Liver (tissue), 9 donors: ENCODE results near the gene MORN4. TPM values are rescaled to one million over a fixed set of nuclear protein-coding genes. Genes with fewer than 3 reads are reported as not detected.
"Not testable (repeated sequence)": the region's sequence is repeated elsewhere in the genome, so short reads cannot be mapped to it uniquely, and the experiment has no call there.

ENCODE experiments used
- DNase-seq: peaks from one replicate; pipeline ENCODE4 v3.0.0-alpha.2; 2017; ENCODE audit warnings: low spot score
- H3K27ac ChIP-seq, 2 donors: one replicate each; pipeline ENCODE4 v1.7.0; 2013; ENCODE audit warnings: inconsistent platforms in 2 of 2, low read length in 2 of 2, control low read depth in 1 of 2, low read depth in 1 of 2, mild to moderate bottlenecking in 1 of 2
- H3K27me3 ChIP-seq, 4 donors: one replicate each; pipeline versions ENCODE4 v1.6.1 to v1.7.0; 2013; ENCODE audit warnings: low read length in 3 of 4, inconsistent platforms in 1 of 4, mild to moderate bottlenecking in 1 of 4, moderate library complexity in 1 of 4; ENCODE audit not compliant: control insufficient read depth in 4 of 4, insufficient read depth in 4 of 4
- H3K36me3 ChIP-seq, 4 donors: one replicate each; pipeline versions ENCODE4 v1.6.1 to v1.7.0; 2013; ENCODE audit warnings: low read length in 3 of 4, mild to moderate bottlenecking in 3 of 4, low read depth in 1 of 4, moderate library complexity in 1 of 4; ENCODE audit not compliant: control insufficient read depth in 4 of 4, insufficient read depth in 3 of 4
- H3K4me1 ChIP-seq, 4 donors: one replicate each; pipeline versions ENCODE4 v1.6.1 to v1.7.0; 2013; ENCODE audit warnings: low read length in 3 of 4, mild to moderate bottlenecking in 3 of 4, moderate library complexity in 1 of 4; ENCODE audit not compliant: control insufficient read depth in 4 of 4, insufficient read depth in 4 of 4
- H3K4me3 ChIP-seq, 3 donors: one replicate each; pipeline versions ENCODE4 v1.6.1 to v1.7.0; 2013; ENCODE audit warnings: low read length in 3 of 3, control low read depth in 1 of 3, low read depth in 1 of 3, mild to moderate bottlenecking in 1 of 3
- H3K9ac ChIP-seq, 2 donors: one replicate each; pipeline ENCODE4 v1.7.0; 2013; ENCODE audit warnings: low read length in 2 of 2, mild to moderate bottlenecking in 2 of 2, moderate library complexity in 2 of 2, control low read depth in 1 of 2, low read depth in 1 of 2
- H3K9me3 ChIP-seq, 4 donors: one replicate each; pipeline versions ENCODE4 v1.6.1 to v1.7.0; 2013; ENCODE audit warnings: low read length in 3 of 4; ENCODE audit not compliant: control insufficient read depth in 4 of 4
- CTCF ChIP-seq: fragments of 150-350 bp; IDR thresholded peaks from 2 replicates; pipeline ENCODE4 v1.5.1; 2017; ENCODE audit warnings: improper control_type of control experiment, low read depth, low read length; ENCODE audit not compliant: missing input control
- EGR1 ChIP-seq, 2 donors: IDR thresholded peaks; 2 replicates each; pipeline ENCODE4 v1.6.1; 2016 to 2018; ENCODE audit warnings: antibody characterized with exemption in 2 of 2, low read depth in 2 of 2
- FOXA1 ChIP-seq: IDR thresholded peaks from 2 replicates; pipeline ENCODE4 v1.6.1; 2016; ENCODE audit warnings: antibody characterized with exemption
- FOXA2 ChIP-seq: IDR thresholded peaks from 2 replicates; pipeline ENCODE4 v1.6.1; 2016; ENCODE audit warnings: antibody characterized with exemption
- HNF4A ChIP-seq, 2 donors: conservative IDR thresholded peaks; 2 replicates each; pipeline ENCODE4 v1.6.1; 2016; ENCODE audit warnings: antibody characterized with exemption in 2 of 2, mild to moderate bottlenecking in 2 of 2
- JUND ChIP-seq, 2 donors: IDR thresholded peaks; 2 replicates each; pipeline ENCODE4 v1.6.1; 2016; ENCODE audit warnings: antibody characterized with exemption in 2 of 2
- RAD21 ChIP-seq, 2 donors: IDR thresholded peaks; 2 replicates each; pipeline ENCODE4 v1.6.1; 2016; ENCODE audit warnings: antibody characterized with exemption in 2 of 2, mild to moderate bottlenecking in 2 of 2
- RXRA ChIP-seq, 2 donors: IDR thresholded peaks; 2 replicates each; pipeline ENCODE4 v1.6.1; 2017 to 2018; ENCODE audit warnings: antibody characterized with exemption in 2 of 2, mild to moderate bottlenecking in 1 of 2
- SP1 ChIP-seq: IDR thresholded peaks from 2 replicates; pipeline ENCODE4 v1.6.1; 2018; ENCODE audit warnings: antibody characterized with exemption, mild to moderate bottlenecking
- TAF1 ChIP-seq: conservative IDR thresholded peaks from 2 replicates; pipeline ENCODE4 v1.6.1; 2016; ENCODE audit warnings: antibody characterized with exemption, mild to moderate bottlenecking
- WGBS: extraction: QIAGEN DNeasy Blood & Tissue Kit; methylation state at CpG from one replicate; pipeline ENCODE4 v1.1.7; 2013; 5-methylcytosine and 5-hydroxymethylcytosine counted together
- polyA plus RNA-seq, 2 donors: library from polyadenylated mRNA; stranded (reverse) in 1 of 2; unstranded in 1 of 2; fragments of 200-250 nt in 1 of 2; fragments of >200 nt in 1 of 2; fragmentation: Nextera tagmentation in 1 of 2; extraction: Ambion mirVana in 1 of 2; gene quantifications; one replicate each; pipeline versions ENCODE4 v1.2.1 to v1.2.3, GENCODE V29; 2013 to 2015
- total RNA-seq, 2 donors: library from RNA; depleted of rRNA; stranded (reverse); fragments of >200 nt; gene quantifications; one replicate each; pipeline ENCODE4 v1.2.3, GENCODE V29; 2014
- TF ChIP-seq, protein P1 (sequence below): IDR thresholded peaks from 2 replicates; pipeline ENCODE4 v1.6.1; 2016; ENCODE audit warnings: antibody characterized with exemption, mild to moderate bottlenecking
- TF ChIP-seq, protein P2 (sequence below): IDR thresholded peaks from 2 replicates; pipeline ENCODE4 v1.6.1; 2016; ENCODE audit warnings: antibody characterized with exemption
- TF ChIP-seq, protein P3 (sequence below): IDR thresholded peaks from 2 replicates; pipeline ENCODE4 v1.6.1; 2016; ENCODE audit warnings: antibody characterized with exemption
- donor health status: healthy.
- donor health status: healthy.
- donor health status: healthy.
- donor health status: healthy.
- donor health status: healthy.

MORN4 gene
- total and polyA plus RNA-seq, 4 donors = 0.42 to 3.1 (median 2.1) TPM

GRCh38 chr10:97650726-97651125 is 17.4 kb upstream of the MORN4 start:
- Histone ChIP-seq H3K36me3 (peaks cover 5 to 20% (median 10%) of the 10 kb centered on the region in 4 donors), H3K4me1 (peaks cover 0 to 2% (median 0%) of the 10 kb centered on the region in 4 donors)

GRCh38 chr10:97649405-97649750 is 16.1 kb upstream of the MORN4 start:
- TF ChIP-seq, protein P1, sequence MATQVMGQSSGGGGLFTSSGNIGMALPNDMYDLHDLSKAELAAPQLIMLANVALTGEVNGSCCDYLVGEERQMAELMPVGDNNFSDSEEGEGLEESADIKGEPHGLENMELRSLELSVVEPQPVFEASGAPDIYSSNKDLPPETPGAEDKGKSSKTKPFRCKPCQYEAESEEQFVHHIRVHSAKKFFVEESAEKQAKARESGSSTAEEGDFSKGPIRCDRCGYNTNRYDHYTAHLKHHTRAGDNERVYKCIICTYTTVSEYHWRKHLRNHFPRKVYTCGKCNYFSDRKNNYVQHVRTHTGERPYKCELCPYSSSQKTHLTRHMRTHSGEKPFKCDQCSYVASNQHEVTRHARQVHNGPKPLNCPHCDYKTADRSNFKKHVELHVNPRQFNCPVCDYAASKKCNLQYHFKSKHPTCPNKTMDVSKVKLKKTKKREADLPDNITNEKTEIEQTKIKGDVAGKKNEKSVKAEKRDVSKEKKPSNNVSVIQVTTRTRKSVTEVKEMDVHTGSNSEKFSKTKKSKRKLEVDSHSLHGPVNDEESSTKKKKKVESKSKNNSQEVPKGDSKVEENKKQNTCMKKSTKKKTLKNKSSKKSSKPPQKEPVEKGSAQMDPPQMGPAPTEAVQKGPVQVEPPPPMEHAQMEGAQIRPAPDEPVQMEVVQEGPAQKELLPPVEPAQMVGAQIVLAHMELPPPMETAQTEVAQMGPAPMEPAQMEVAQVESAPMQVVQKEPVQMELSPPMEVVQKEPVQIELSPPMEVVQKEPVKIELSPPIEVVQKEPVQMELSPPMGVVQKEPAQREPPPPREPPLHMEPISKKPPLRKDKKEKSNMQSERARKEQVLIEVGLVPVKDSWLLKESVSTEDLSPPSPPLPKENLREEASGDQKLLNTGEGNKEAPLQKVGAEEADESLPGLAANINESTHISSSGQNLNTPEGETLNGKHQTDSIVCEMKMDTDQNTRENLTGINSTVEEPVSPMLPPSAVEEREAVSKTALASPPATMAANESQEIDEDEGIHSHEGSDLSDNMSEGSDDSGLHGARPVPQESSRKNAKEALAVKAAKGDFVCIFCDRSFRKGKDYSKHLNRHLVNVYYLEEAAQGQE = peak; percentile 9
- not testable (repeated sequence) for H3K27me3 ChIP-seq, H3K4me3 ChIP-seq, DNase-seq, H3K9ac ChIP-seq, H3K9me3 ChIP-seq, H3K4me1 ChIP-seq
- Histone ChIP-seq H3K36me3 (peaks cover 3 to 23% (median 13%) of the 10 kb centered on the region in 4 donors), H3K27ac (peak overlapping the region in 1 of 2 donors; percentile 18)
- WGBS = 95% methylated on average over 4 of the region's 4 CpGs

More at GRCh38 chr10:97650726-97651125, 17.4 kb upstream of the MORN4 start:
- DNase-seq = no peak
- Histone ChIP-seq H3K9me3 (no peaks in the 10 kb centered on the region), H3K4me3 (no peak overlapping the region), H3K9ac (no peak overlapping the region), H3K27me3 (no peaks in the 10 kb centered on the region), H3K27ac (no peak overlapping the region)
- TF ChIP-seq RAD21 (IDR thresholded peaks at IDR 0.05) (no peak), SP1 (no peak), EGR1 (IDR thresholded peaks at IDR 0.05; ENCODE audit: low read depth in 2 of 2) (no peak), JUND (IDR thresholded peaks at IDR 0.05) (no peak), HNF4A (conservative IDR thresholded peaks at IDR 0.05) (no peak), FOXA2 (no peak), FOXA1 (no peak), TAF1 (no peak), CTCF (no peak), RXRA (IDR thresholded peaks at IDR 0.05) (no peak)
- TF ChIP-seq, protein P2, sequence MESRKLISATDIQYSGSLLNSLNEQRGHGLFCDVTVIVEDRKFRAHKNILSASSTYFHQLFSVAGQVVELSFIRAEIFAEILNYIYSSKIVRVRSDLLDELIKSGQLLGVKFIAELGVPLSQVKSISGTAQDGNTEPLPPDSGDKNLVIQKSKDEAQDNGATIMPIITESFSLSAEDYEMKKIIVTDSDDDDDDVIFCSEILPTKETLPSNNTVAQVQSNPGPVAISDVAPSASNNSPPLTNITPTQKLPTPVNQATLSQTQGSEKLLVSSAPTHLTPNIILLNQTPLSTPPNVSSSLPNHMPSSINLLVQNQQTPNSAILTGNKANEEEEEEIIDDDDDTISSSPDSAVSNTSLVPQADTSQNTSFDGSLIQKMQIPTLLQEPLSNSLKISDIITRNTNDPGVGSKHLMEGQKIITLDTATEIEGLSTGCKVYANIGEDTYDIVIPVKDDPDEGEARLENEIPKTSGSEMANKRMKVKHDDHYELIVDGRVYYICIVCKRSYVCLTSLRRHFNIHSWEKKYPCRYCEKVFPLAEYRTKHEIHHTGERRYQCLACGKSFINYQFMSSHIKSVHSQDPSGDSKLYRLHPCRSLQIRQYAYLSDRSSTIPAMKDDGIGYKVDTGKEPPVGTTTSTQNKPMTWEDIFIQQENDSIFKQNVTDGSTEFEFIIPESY = no peak
- TF ChIP-seq, protein P3, sequence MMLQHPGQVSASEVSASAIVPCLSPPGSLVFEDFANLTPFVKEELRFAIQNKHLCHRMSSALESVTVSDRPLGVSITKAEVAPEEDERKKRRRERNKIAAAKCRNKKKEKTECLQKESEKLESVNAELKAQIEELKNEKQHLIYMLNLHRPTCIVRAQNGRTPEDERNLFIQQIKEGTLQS = no peak
- TF ChIP-seq, protein P1 = no peak
- 89% methylated on average over 3 of the region's 3 CpGs for WGBS
